Lower leg skin (tissue), 3 donors: Measurements from ENCODE around the gene RELL2.

Source experiments
- CTCF ChIP-seq, 3 donors: fragments of 450-650 bp; IDR thresholded peaks; one replicate each; pipeline ENCODE4 v1.5.1; 2016; ENCODE audit warnings: antibody characterized with exemption in 3 of 3, mild to moderate bottlenecking in 3 of 3, moderate library complexity in 2 of 3
- POLR2A ChIP-seq, 2 donors: fragments of 450-650 bp; IDR thresholded peaks; one replicate each; pipeline ENCODE4 v1.6.1; 2016 to 2017; ENCODE audit warnings: antibody characterized with exemption in 2 of 2, mild to moderate bottlenecking in 1 of 2, moderate library complexity in 1 of 2

GRCh38 chr5:141649056-141649688 is 12.4 kb downstream of the RELL2 start:
- TF ChIP-seq CTCF (IDR thresholded peaks at IDR 0.05) (no peak), POLR2A (IDR thresholded peaks at IDR 0.05) (no peak)
